ENCODE results near the gene PDIA6.

The PDIA6 gene

DNA sequence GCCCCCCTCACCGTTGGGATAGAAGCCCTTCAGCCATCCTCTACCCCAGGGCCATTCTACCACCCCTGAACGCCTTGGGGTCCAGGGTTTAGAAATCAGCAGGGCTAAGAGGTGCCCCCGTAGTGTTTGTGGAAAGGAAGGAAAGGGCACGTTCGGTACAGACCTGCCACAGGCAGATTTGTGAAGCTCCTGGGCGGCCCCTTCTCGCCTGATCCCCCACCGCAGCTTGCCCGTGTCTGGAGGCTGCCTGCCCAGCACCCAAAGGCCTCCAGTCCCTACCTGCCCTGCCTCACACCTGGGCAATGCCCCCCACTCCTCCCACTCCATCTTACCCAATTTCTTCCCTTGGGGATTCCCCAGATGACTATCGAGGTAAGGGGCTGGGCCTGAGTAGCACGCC is 69.9 kb downstream of the PDIA6 start:
- TF ChIP-seq, protein P1, sequence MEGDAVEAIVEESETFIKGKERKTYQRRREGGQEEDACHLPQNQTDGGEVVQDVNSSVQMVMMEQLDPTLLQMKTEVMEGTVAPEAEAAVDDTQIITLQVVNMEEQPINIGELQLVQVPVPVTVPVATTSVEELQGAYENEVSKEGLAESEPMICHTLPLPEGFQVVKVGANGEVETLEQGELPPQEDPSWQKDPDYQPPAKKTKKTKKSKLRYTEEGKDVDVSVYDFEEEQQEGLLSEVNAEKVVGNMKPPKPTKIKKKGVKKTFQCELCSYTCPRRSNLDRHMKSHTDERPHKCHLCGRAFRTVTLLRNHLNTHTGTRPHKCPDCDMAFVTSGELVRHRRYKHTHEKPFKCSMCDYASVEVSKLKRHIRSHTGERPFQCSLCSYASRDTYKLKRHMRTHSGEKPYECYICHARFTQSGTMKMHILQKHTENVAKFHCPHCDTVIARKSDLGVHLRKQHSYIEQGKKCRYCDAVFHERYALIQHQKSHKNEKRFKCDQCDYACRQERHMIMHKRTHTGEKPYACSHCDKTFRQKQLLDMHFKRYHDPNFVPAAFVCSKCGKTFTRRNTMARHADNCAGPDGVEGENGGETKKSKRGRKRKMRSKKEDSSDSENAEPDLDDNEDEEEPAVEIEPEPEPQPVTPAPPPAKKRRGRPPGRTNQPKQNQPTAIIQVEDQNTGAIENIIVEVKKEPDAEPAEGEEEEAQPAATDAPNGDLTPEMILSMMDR (IDR thresholded peaks at IDR 0.05; ENCODE audit: extremely low read depth, missing control alignments): no peak

DNA sequence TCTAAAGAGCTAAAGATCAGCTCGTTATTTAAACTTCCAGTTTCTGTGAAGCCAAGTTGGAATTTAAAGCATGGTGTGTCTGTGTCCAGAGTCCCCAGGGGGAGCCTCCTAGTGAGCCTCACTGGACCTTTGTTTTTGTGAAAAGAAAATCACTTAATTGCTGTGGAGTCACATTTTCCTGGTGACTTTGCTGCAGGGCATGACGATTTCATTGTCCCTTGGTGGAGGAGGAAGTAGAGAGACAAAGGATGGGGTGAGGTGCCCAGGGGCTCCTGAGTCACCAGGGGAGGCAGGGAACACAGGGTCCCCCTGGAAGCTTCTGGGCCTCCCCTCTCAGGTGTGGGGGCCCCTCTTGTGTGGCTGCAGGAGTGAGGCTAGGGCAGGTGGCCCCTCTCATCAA is 71.4 kb downstream of the PDIA6 start:
- TF ChIP-seq, protein P1 (IDR thresholded peaks at IDR 0.05; ENCODE audit: extremely low read depth, missing control alignments): no peak
- DNase-seq (ENCODE audit: low spot score): no peak

More for the DNA sequence above, 69.9 kb downstream of the PDIA6 start:
- DNase-seq (ENCODE audit: low spot score): no peak

DNA sequence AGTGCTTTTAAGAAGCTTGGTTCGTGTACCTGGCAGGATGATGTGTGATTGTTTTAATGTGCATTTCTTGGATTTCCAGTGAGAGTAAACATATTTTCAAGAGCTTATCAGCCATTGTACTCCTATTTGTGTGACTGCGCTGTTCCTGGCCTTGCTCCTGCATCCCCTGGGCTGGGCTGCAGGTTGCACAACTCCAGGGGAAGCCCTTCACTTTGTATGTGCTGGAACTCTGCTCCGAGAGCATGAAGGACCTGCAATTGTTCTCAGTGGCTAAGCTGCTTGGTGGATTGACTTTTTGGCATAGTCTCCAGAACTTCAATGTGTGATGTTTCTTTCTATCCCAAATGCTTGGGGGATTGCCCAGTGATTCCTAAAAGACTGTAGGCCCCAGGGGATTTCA is 72.4 kb downstream of the PDIA6 start:
- TF ChIP-seq, protein P1 (IDR thresholded peaks at IDR 0.05; ENCODE audit: extremely low read depth, missing control alignments): no peak
- DNase-seq (ENCODE audit: low spot score): no peak

DNA sequence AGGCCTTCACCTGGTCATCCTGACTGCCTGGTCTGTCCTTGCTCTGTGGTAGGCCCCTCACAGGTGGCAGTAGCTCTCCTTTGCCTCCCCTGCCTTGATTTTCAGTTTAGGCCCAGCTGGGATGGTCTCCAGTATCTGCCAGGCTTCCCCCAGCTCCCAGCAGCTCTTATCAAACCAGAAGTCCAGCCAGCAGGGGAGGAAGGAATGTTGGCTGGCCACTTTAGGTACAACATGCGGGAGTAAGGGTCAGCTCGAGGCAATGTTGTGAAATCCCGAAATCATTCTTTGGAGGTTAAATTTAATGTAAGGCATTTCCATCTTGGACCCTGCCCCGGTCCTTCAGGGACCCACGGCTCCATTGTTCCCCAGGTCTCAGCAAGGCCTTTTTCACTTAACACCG is 74.4 kb downstream of the PDIA6 start:
- TF ChIP-seq, protein P1 (IDR thresholded peaks at IDR 0.05; ENCODE audit: extremely low read depth, missing control alignments): no peak
- DNase-seq (ENCODE audit: low spot score): no peak

DNA sequence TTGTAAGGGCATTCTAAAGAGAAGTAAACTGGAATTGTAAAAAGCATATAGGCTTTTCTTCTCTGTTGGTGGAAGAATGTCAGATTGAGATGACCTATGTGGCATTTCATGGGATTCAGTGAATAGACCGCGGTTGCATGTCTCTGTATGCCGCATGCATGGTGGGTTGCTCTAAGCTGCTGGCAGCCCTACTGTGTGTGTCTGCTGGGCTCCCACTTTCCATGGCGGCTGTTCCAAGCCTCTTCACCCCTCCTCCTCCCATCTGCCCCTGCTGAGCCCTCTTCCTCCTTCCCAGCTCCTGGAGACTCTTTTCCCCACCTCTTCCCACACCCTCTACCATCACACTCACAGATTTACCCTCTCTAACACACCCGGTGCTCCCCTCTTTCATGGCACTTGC is 78.6 kb downstream of the PDIA6 start:
- no peak for DNase-seq (ENCODE audit: low spot score)
- TF ChIP-seq, protein P1 (IDR thresholded peaks at IDR 0.05; ENCODE audit: extremely low read depth, missing control alignments): no peak

DNA sequence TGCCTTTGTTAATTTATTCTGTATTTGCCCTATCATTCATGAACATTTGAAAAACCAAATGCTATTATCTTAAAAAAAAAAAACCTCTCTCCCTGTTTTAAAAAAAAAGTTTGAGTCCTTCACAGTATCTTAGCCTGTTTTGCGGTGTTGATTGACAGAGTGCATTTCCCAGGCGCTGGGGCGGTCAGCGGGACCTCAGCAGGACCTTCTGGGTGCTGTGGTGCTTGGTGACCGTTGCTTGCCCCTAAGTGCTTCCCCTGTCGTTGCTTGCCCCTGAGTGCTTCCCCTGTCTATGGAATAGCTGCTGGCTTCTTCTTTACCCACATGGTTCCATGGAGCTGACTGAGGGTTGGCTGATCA is 79.0 kb downstream of the PDIA6 start:
- DNase-seq (ENCODE audit: low spot score): no peak
- TF ChIP-seq, protein P1 (IDR thresholded peaks at IDR 0.05; ENCODE audit: extremely low read depth, missing control alignments): no peak
